ENCODE results near the gene AOC1. TPM values are rescaled to one million over a fixed set of nuclear protein-coding genes. Genes with fewer than 3 reads are reported as not detected.

Gene AOC1
- total RNA-seq, 1 experiment from 2014 or later, result not detected

DNA sequence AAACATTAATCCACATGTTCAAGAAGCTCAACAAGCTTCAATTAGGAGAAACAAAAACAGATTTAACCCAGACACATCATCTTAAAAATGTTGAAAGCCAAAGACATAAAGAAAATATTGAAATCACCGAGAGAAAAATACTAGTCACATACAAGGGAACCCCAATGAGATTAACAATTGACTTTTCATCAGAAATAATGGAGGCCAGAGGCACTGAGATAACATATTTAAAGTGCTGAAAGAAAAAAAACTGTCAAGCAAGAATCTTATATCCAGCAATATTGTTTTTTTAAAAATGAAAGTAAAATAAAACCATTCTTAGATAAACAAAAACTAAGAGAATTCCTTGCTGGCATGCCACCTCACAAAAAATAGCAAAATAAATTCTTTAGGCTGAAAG is 28.9 kb downstream of the AOC1 start:
- ChIA-PET CTCF (no interaction called here), POLR2A (ENCODE audit: unreplicated experiment) (no interaction called here)
- no peaks in the 10 kb centered on the region for H3F3A ChIP-seq (ENCODE audit: low read length, unreplicated experiment)
- no peaks in the 10 kb centered on the region for H3K79me2 ChIP-seq (ENCODE audit: low read length)
- no peaks in the 10 kb centered on the region for H4K20me1 ChIP-seq (ENCODE audit: low read length)
- H3K27me3 ChIP-seq (ENCODE audit: low read length), result peaks cover 22% of the 10 kb centered on the region; the same call in 1 of the 2 replicates
- DNase-seq, result no peak
- TF ChIP-seq EZH2phosphoT487 (IDR thresholded peaks at IDR 0.05; ENCODE audit: borderline replicate concordance, low read length) (no peak), EZH2 (IDR thresholded peaks at IDR 0.05; ENCODE audit: low read length, unreplicated experiment) (no peak)
- TF ChIP-seq, protein P1, sequence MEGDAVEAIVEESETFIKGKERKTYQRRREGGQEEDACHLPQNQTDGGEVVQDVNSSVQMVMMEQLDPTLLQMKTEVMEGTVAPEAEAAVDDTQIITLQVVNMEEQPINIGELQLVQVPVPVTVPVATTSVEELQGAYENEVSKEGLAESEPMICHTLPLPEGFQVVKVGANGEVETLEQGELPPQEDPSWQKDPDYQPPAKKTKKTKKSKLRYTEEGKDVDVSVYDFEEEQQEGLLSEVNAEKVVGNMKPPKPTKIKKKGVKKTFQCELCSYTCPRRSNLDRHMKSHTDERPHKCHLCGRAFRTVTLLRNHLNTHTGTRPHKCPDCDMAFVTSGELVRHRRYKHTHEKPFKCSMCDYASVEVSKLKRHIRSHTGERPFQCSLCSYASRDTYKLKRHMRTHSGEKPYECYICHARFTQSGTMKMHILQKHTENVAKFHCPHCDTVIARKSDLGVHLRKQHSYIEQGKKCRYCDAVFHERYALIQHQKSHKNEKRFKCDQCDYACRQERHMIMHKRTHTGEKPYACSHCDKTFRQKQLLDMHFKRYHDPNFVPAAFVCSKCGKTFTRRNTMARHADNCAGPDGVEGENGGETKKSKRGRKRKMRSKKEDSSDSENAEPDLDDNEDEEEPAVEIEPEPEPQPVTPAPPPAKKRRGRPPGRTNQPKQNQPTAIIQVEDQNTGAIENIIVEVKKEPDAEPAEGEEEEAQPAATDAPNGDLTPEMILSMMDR (conservative IDR thresholded peaks at IDR 0.05; ENCODE audit: low read depth, low read length), result no peak
- no peak overlapping the region for H3K4me2 ChIP-seq (ENCODE audit: low read length)
- H3K36me3 ChIP-seq (ENCODE audit: low read depth, low read length), result no peaks in the 10 kb centered on the region
- no peaks in the 10 kb centered on the region for H3K9me2 ChIP-seq (replicated peaks; ENCODE audit: low read length)
- H3K27ac ChIP-seq (ENCODE audit: low read length), result no peak overlapping the region
- H3K9ac ChIP-seq (ENCODE audit: low read length), result no peak overlapping the region
- no peak for ATAC-seq
- no peak overlapping the region for H3K4me3 ChIP-seq (ENCODE audit: low read length)
- H3K9me3 ChIP-seq (ENCODE audit: low read length), result no peaks in the 10 kb centered on the region
- intact Hi-C loops (cut with micrococcal nuclease), result no loop called here
- no peak overlapping the region for H2AFZ ChIP-seq (ENCODE audit: low read length)
- BruUV-seq (replicated peaks), result no TSS peak
- H3K4me1 ChIP-seq (ENCODE audit: insufficient read depth, low read length), result no peaks in the 10 kb centered on the region

DNA sequence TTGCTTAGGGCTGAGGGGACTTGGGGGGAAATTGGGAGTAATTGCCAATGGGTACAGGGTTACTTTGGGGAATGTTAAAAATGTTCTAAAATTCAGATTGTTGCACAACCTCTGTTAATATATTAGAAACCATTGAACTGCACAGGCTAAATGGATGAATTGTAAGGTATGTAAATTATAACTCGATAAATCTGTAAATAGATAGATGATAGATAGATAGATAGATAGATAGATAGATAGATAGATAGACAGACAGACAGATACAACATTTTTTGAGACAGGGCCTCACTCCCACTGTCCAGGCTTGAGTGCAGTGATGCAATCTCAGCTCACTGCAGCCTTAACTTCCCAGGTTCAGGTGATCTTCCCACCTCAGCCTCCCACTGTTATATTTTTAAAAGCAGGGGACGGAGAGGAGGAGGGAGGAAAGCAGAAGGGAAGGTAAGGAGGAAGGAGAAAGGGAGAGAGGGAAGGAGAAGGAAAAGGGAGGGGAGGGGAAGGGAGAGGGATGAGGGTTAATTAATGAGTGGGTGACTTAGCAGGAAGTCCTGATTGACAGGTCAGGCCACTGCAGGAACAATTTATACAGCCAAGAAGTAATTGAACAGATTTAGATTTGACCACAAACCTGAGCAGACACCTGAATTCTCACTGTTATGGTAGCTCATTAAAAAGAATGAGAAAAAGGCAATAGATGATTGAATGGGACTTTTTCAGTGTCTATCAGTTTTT is 38.7 kb downstream of the AOC1 start:
- BruUV-seq (replicated peaks), result no TSS peak
- H3K79me2 ChIP-seq (ENCODE audit: low read length), result no peaks in the 10 kb centered on the region
- intact Hi-C loops (cut with micrococcal nuclease), result no loop called here
- ATAC-seq, result no peak
- DNase-seq, result no peak
- no peak overlapping the region for H3K4me2 ChIP-seq (ENCODE audit: low read length)
- TF ChIP-seq EZH2 (IDR thresholded peaks at IDR 0.05; ENCODE audit: low read length, unreplicated experiment), result no peak
- TF ChIP-seq, protein P1 (conservative IDR thresholded peaks at IDR 0.05; ENCODE audit: low read depth, low read length), result no peak
- TF ChIP-seq EZH2phosphoT487 (IDR thresholded peaks at IDR 0.05; ENCODE audit: borderline replicate concordance, low read length), result no peak
- H3K9me2 ChIP-seq (replicated peaks; ENCODE audit: low read length), result no peaks in the 10 kb centered on the region
- no peak overlapping the region for H3K9ac ChIP-seq (ENCODE audit: low read length)
- H3K9me3 ChIP-seq (ENCODE audit: low read length), result no peaks in the 10 kb centered on the region
- H3K27ac ChIP-seq (ENCODE audit: low read length), result no peak overlapping the region
- H3F3A ChIP-seq (ENCODE audit: low read length, unreplicated experiment), result no peaks in the 10 kb centered on the region
- H3K27me3 ChIP-seq (ENCODE audit: low read length), result no peaks in the 10 kb centered on the region; the same call in 1 of the 2 replicates
- ChIA-PET CTCF (no interaction called here), POLR2A (ENCODE audit: unreplicated experiment) (no interaction called here)
- H3K36me3 ChIP-seq (ENCODE audit: low read depth, low read length), result no peaks in the 10 kb centered on the region
- H2AFZ ChIP-seq (ENCODE audit: low read length), result no peak overlapping the region
- no peak overlapping the region for H3K4me3 ChIP-seq (ENCODE audit: low read length)
- no peaks in the 10 kb centered on the region for H3K4me1 ChIP-seq (ENCODE audit: insufficient read depth, low read length)
- H4K20me1 ChIP-seq (ENCODE audit: low read length), result no peaks in the 10 kb centered on the region

DNA sequence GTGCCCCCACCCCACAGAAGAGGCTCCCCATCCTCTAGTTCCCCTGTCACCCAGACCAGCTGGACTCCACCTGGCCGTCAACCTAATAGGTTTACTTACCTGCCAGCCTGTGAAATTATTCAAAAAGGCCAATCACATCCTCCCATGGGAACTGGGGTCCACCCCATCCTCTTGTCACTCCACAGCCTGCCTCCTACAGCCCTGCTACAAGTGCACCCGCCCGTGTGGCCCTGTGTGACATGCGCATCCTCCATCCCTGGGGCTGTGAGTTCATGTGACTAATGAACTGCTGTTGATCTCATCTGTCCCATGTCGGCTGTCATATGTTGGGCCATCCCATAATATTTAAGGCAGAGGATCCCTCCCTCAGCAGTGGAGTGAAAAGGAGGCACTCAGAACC is 39.4 kb downstream of the AOC1 start:
- Histone ChIP-seq H3K27me3 (ENCODE audit: low read length) (no peaks in the 10 kb centered on the region; the same call in 1 of the 2 replicates), H3K9me3 (ENCODE audit: low read length) (no peaks in the 10 kb centered on the region), H3K79me2 (ENCODE audit: low read length) (no peaks in the 10 kb centered on the region), H3K9ac (ENCODE audit: low read length) (no peak overlapping the region), H3K4me3 (ENCODE audit: low read length) (no peak overlapping the region), H3K9me2 (replicated peaks; ENCODE audit: low read length) (no peaks in the 10 kb centered on the region), H3K36me3 (ENCODE audit: low read depth, low read length) (no peaks in the 10 kb centered on the region), H4K20me1 (ENCODE audit: low read length) (no peaks in the 10 kb centered on the region), H3K4me1 (ENCODE audit: insufficient read depth, low read length) (no peaks in the 10 kb centered on the region), H2AFZ (ENCODE audit: low read length) (no peak overlapping the region), H3K4me2 (ENCODE audit: low read length) (no peak overlapping the region), H3F3A (ENCODE audit: low read length, unreplicated experiment) (no peaks in the 10 kb centered on the region), H3K27ac (ENCODE audit: low read length) (no peak overlapping the region)
- POLR2A ChIA-PET (ENCODE audit: unreplicated experiment), result no interaction called here
- TF ChIP-seq EZH2phosphoT487 (IDR thresholded peaks at IDR 0.05; ENCODE audit: borderline replicate concordance, low read length) (no peak), EZH2 (IDR thresholded peaks at IDR 0.05; ENCODE audit: low read length, unreplicated experiment) (no peak)
- TF ChIP-seq, protein P1 (conservative IDR thresholded peaks at IDR 0.05; ENCODE audit: low read depth, low read length), result no peak
- no TSS peak for BruUV-seq (replicated peaks)
- intact Hi-C loops (cut with micrococcal nuclease), result no loop called here
- no peak for ATAC-seq
- DNase-seq, result no peak
- CTCF ChIA-PET, result no interaction called here

All from PC-3 (cell line).